ENCODE data around the gene DOCK4.

DOCK4 gene

GRCh38 chr7:111820121-111820520 is 386.1 kb downstream of the DOCK4 start:
- no peak for DNase-seq (ENCODE audit: low read depth)

- no peak for DNase-seq (ENCODE audit: low read depth)
Observed at GRCh38 chr7:111815354-111815753, 390.8 kb downstream of the DOCK4 start.

GRCh38 chr7:111813306-111813705 is 392.9 kb downstream of the DOCK4 start:
- DNase-seq (ENCODE audit: low read depth): no peak

- no peak for DNase-seq (ENCODE audit: low read depth)
Observed at GRCh38 chr7:111806232-111806631, 400.0 kb downstream of the DOCK4 start.

GRCh38 chr7:111803015-111803758 is 403.0 kb downstream of the DOCK4 start:
- DNase-seq (ENCODE audit: low read depth): no peak

- no peak for DNase-seq (ENCODE audit: low read depth)
Observed at GRCh38 chr7:111802194-111802772, 403.9 kb downstream of the DOCK4 start.

GRCh38 chr7:111801277-111801676 is 404.9 kb downstream of the DOCK4 start:
- DNase-seq (ENCODE audit: low read depth): no peak

- no peak for DNase-seq (ENCODE audit: low read depth)
Observed at GRCh38 chr7:111796671-111797070, 409.5 kb downstream of the DOCK4 start.

GRCh38 chr7:111789870-111790269 is 416.3 kb downstream of the DOCK4 start:
- DNase-seq (ENCODE audit: low read depth): no peak

GRCh38 chr7:111789048-111789320 is 417.2 kb downstream of the DOCK4 start:
- no peak for DNase-seq (ENCODE audit: low read depth)

- DNase-seq (ENCODE audit: low read depth): no peak
Observed at GRCh38 chr7:111788286-111789047, 417.7 kb downstream of the DOCK4 start.

GRCh38 chr7:111787741-111788140 is 418.5 kb downstream of the DOCK4 start:
- DNase-seq (ENCODE audit: low read depth): no peak

- DNase-seq (ENCODE audit: low read depth): no peak
Observed at GRCh38 chr7:111787099-111787498, 419.1 kb downstream of the DOCK4 start.

- no peak for DNase-seq (ENCODE audit: low read depth)
Observed at GRCh38 chr7:111785076-111785475, 421.1 kb downstream of the DOCK4 start.

GRCh38 chr7:111784296-111784695 is 421.9 kb downstream of the DOCK4 start:
- DNase-seq (ENCODE audit: low read depth): no peak

- DNase-seq (ENCODE audit: low read depth): no peak
Observed at GRCh38 chr7:111783854-111784253, 422.3 kb downstream of the DOCK4 start.

- no peak for DNase-seq (ENCODE audit: low read depth)
Observed at GRCh38 chr7:111780527-111780926, 425.7 kb downstream of the DOCK4 start.

- no peak for DNase-seq (ENCODE audit: low read depth)
Observed at GRCh38 chr7:111775206-111775605, 431.0 kb downstream of the DOCK4 start.

- DNase-seq (ENCODE audit: low read depth): no peak
Observed at GRCh38 chr7:111772716-111773115, 433.5 kb downstream of the DOCK4 start.

- DNase-seq (ENCODE audit: low read depth): no peak
Observed at GRCh38 chr7:111771638-111772037, 434.6 kb downstream of the DOCK4 start.

- DNase-seq (ENCODE audit: low read depth): no peak
Observed at GRCh38 chr7:111770116-111770515, 436.1 kb downstream of the DOCK4 start.

GRCh38 chr7:111765751-111766643 is 440.2 kb downstream of the DOCK4 start:
- no peak for DNase-seq (ENCODE audit: low read depth)
